Stimulated activated CD4-positive, alpha-beta T cell treated with anti-CD3 and anti-CD28 coated beads, Interleukin-12 subunit alpha, Interleukin-12 subunit beta, amount 100 ng/mL, for 4 hours (primary cell): ENCODE data around the gene ELAVL3.

Experiments
- DNase-seq: peaks from one replicate; pipeline ENCODE4 v3.0.0-alpha.2; 2020

ELAVL3 gene

GRCh38 chr19:11480715-11481533 lies at the start of gene ELAVL3:
Gene ELAVL3, minus strand, starts transcription at chr19:11481046. Its CDS starts 438 bp downstream, at chr19:11480608.
- DNase-seq: no peak

DNA sequence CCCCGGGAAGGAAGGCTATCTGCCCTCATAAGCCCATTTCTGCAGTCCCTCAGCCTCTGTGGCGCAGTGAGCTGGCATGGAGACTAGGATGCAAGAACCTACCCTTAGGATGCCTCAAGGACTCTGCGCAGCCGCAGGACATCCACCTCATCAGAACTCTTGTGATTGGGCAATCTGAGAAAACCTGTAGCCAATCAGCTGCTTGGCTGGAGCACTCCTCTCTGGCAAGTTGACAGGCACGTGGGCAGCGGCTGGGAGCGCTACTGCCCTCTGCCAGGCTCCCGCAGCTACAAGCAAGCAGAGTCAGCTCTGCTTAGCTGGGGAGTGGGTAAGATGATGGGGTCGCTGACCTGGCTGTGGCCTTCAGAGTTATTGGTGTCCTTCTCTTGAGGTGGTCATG lies 49.6 kb upstream of the ELAVL3 start:
- peak; percentile 40 for DNase-seq

DNA sequence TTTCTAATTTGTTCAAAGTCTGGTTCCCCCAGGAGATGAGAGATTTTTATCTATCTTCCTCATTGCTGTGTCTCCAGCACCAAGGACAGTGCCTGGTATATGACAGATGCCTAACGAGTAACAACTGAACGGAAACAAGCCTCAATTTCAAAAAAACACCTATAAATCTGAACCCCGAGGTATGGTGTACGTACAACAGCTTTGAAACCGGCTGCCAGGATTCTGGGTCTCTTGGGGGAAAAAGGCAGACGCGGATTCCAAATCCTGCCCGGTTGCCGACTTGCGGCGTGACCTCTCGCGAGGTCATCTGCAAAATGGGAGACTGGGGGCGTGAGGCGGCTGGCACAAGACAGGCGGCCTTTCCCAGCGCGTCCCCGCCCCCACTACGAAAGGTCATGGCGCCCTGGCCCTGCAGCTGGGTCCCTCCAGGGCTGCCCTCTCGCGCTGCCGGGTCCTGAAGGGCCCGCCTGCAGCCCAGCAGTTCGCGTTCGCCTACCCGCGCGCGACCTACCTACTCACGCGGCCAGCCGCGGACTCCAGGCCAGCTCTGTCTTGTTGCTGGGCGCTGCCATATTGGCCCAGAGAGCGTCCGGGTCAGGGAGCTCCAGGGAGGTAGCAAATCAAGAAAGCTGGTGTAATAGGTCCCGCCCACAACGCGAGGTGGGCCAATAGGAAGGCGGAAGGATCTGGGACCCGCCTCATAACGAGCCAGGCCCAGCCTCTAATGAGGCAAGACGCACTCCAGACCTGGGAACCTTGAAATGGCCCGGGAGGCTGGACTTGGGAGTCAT lies 47.9 kb upstream of the ELAVL3 start, which contains the start of gene ECSIT:
Gene ECSIT, minus strand, starts transcription at position 584 of the 791 bp plus-strand sequence. CDS start 9,964 bp downstream, outside the sequence.
- peak; percentile 90 for DNase-seq

DNA sequence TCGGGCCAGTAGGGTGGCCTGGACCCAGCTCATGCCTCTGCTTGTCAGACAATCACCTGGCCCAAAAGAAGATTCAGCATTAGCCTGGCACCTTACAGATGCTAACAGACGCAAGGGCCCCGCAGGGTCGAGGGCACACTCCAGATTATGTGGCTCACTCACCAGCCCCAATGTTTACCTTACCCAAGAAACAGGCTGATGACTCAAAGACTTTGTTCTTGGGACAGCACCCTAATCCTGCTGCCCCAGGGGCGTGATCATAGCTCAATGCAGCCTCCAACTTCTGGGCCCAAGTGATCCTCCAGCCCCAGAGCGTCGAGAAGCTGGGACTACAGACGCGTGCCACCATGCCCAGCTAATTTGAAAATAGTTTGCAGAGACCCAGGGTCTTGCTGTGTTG lies 38.3 kb upstream of the ELAVL3 start:
- DNase-seq: no peak

- no peak for DNase-seq
Measured at GRCh38 chr19:11513946-11514345, 33.1 kb upstream of the ELAVL3 start.

- no peak for DNase-seq
Measured at GRCh38 chr19:11510444-11510843, 29.6 kb upstream of the ELAVL3 start.

DNA sequence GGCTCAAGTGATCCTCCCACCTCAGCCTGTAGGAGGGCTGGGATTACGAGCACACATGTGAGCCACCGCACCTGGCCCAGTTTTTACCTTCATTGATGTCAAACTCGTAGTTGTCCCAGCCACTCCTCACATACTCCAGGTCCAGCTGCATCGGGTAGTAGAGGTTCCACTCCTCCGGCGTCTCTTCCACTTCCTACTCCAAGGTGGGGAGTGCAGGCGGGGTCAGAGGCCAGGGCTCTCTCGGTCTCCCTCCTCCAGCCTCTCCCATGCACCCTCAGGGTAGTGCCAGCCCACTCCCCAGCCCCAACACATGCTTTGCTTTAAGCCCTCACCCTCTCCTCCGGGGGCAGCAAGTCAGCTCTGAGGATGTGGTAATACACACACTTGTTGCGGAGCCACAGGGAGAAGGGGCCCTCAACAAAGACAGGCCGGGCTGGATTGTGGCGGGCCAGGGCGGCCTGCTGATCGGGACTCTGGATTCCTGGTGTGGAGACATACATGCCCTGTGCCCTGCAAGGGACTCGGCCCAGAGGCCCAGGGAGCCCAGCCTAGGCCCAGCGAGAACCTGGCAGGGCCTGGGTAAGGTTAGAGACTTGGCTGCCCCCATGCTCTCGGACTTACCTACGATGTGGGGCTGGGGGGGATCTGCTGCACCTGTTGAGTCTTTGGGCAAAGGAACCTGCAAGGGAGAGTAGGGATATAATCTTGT lies 26.7 kb upstream of the ELAVL3 start:
- DNase-seq: no peak

- no peak for DNase-seq
Measured at GRCh38 chr19:11506967-11507366, 26.1 kb upstream of the ELAVL3 start.

DNA sequence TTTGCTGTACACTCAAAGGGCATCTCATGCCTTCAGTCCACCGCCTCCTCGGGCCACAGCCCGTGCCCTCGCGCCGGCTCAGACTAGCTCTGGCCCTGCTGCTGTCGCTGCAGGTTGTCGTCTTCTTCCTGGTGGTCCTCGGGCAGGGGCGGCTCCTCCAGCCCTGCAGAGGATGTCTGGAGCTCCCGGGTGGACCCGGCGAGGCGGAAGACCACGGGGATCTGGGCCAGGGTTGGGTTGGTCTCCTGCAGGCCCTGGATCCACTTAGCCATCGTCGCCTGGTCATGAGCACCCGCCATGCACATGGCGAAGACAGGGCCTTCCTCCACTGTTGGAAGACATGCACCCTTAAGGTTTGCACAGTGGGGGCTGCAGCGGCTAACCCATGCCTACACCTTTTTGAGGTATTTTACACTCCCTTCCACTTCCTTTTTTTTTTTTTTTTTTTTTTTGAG lies 25.3 kb upstream of the ELAVL3 start:
- DNase-seq: no peak

DNA sequence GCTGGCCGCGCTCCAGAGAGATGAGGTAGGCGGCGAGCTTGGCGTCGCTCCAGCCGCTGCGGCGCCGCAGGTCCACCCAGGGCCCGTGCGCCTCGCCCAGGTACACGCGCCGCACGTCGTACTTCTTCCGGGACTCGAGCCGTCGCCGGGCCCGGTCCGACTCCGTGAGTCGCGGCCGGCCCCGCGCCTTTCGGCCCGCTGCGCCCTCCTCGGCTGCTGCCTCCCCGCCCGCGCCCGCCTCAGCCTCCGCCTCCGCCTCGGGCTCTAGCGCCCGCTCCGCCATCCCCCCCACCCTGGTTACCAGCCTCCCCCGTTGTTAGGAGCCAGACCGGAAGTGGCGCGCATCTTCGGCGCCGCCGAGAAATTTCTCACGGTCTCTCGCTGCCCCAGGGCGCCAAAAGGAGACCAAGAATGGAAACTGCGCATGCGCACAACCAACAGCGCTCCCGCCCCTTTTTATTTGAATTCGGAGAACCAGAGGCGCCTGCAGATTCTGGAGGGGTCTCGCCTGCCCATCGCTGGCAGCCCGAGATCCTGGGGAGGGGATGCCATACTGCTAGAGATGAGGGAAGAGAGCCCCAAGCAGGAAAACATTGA lies 24.8 kb upstream of the ELAVL3 start, which contains the start of gene ZNF653:
Gene ZNF653, minus strand, starts transcription at position 336 of the 597 bp plus-strand sequence. Its CDS starts 53 bp downstream, at position 283.
- DNase-seq: peak; percentile 92

- peak; percentile 97 for DNase-seq
Measured at GRCh38 chr19:11505032-11505503, 24.2 kb upstream of the ELAVL3 start.

DNA sequence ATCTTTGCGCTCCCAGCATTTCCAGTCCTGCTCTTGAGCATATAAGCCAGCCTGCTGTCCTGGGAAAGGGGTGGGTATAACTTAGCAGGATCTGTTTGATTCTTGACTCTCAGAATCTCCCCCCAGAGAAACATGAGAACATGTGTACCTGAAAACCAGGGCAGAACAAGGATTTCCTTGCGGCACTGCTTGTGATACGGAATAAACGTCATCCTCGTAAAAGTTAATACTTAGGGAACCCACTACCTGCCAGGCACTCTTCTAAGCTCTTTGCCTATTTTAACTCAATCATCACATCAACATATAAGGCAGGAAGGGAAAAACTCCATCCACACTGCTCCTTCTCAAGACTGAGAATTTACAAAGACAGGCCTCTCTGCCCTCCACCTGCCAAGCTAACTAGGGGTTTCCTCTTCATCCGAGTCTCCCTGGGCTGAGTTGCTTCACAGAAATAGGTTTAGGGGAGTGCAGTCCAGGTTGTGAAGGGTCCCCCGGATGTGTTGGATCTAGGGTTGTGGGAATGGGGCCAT lies 23.7 kb upstream of the ELAVL3 start:
- DNase-seq: no peak

GRCh38 chr19:11499890-11500420 lies 19.1 kb upstream of the ELAVL3 start:
- DNase-seq: no peak

GRCh38 chr19:11499220-11499726 lies 18.4 kb upstream of the ELAVL3 start:
- DNase-seq: no peak

GRCh38 chr19:11496391-11497163 lies 15.7 kb upstream of the ELAVL3 start:
- DNase-seq: peak; percentile 64

DNA sequence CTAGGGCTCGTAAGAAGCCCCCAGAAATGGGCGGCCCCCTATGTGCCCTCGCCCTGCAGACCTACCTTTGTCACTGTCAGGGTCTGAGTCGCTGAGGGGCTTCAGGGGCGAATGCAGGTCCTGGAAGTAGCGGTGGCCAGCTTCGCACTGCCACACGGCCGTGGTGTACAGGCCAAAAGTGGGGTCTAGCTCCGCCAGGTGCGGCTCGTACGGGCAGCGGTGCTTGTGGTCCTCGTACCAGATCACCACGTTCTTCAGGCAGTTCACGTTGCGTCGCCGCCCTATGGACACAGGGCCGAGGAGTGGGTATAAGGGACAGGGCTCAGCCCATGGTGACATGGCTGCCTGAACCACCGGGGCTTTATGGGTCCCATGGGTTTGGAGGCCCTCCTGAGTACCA lies 15.0 kb upstream of the ELAVL3 start:
- DNase-seq: no peak

DNA sequence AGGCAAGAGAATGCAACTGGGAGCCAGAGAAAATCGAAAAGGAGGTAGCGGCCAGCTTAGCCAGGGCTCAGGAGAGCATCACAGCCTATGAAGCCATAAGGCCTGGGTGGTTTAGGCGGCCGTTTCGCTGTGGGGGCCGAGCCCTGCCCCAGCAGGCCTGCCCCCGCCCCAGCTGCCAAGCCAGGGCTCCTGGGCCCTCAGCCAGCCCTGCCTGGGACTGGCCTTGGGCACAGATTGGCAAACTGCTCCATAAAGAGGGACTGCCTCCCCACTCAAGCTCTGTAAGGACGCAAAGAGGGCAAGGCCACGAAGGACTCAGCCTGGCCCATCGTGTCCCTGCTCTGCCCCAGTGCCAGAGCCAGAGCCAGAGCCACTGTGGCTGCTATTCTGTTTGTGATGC lies 14.6 kb upstream of the ELAVL3 start:
- DNase-seq: no peak

DNA sequence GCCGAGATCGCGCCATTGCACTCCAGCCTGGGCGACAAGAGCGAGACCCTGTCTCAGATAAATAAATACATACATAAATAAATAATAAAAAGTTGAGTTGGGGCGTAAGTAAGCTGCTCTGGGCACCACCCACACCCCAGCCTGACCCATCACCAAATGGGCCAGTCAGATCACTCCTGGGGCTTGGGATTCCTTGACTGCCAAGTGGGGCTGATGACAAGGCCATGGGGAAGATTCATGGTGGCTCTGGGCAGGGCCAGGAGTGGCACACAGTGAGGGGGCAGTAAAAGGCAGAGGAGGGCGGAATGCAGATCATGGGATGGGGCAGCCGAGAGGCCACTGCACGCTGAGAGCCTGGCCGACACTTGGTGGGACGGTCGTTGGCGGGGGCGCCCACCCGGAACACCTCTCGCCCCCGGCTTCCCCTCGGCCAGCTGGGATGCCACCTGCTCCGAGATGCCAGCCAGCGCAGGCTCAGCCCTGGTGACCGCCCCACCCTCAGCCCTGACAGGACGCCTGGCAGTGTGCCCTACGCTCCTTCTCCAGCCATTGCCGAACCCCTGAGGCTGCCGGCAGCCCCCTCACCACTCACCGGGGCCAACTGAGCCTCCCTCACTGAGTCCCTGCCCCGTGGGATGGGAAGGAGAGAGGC lies 13.9 kb upstream of the ELAVL3 start:
- no peak for DNase-seq

GRCh38 chr19:11489378-11489777 lies 8.5 kb upstream of the ELAVL3 start:
- no peak for DNase-seq
